Tibial nerve (tissue), 4 donors: ENCODE measurements around the gene PLLP. TPM values are rescaled to one million over a fixed set of nuclear protein-coding genes. Genes with fewer than 3 reads are reported as not detected.

Experiments
- DNase-seq, 2 donors: peaks; one replicate each; pipeline ENCODE4 v3.0.0-alpha.2; 2019; ENCODE audit warnings: low spot score in 2 of 2
- H3K27ac ChIP-seq, 4 donors: fragments of 200-600 bp; sonication (generic) in 3 of 4; one replicate each; pipeline ENCODE4 v1.5.1; 2017 to 2019; ENCODE audit warnings: mild to moderate bottlenecking in 1 of 4
- H3K27me3 ChIP-seq, 2 donors: fragments of 200-600 bp; sonication (generic) in 1 of 2; one replicate each; pipeline versions ENCODE4 v1.5.1 to v1.6.0; 2017 to 2019
- H3K36me3 ChIP-seq, 3 donors: fragments of 200-600 bp; sonication (generic); one replicate each; pipeline ENCODE4 v1.5.1; 2018 to 2019
- H3K4me1 ChIP-seq, 4 donors: fragments of 200-600 bp; sonication (generic) in 3 of 4; one replicate each; pipeline ENCODE4 v1.5.1; 2017 to 2019
- H3K4me3 ChIP-seq, 4 donors: fragments of 200-600 bp; sonication (generic) in 3 of 4; one replicate each; pipeline ENCODE4 v1.5.1; 2017 to 2019; ENCODE audit warnings: mild to moderate bottlenecking in 1 of 4, moderate library complexity in 1 of 4
- H3K9me3 ChIP-seq, 4 donors: fragments of 200-600 bp; sonication (generic) in 3 of 4; one replicate each; pipeline ENCODE4 v1.5.1; 2017 to 2019
- EP300 ChIP-seq, 2 donors: sonication (generic); formaldehyde crosslinking; IDR thresholded peaks; one replicate each; pipeline ENCODE4 v1.6.1; 2017; ENCODE audit warnings: antibody characterized with exemption in 2 of 2, mild to moderate bottlenecking in 1 of 2
- POLR2A ChIP-seq, 2 donors: fragments of 450-650 bp; IDR thresholded peaks; one replicate each; pipeline ENCODE4 v1.6.1; 2017; ENCODE audit warnings: antibody characterized with exemption in 2 of 2, mild to moderate bottlenecking in 2 of 2, moderate library complexity in 2 of 2
- WGBS, 2 donors: methylation state at CpG; one replicate each; pipeline ENCODE4 v1.1.5; 2018; 5-methylcytosine and 5-hydroxymethylcytosine counted together
- total RNA-seq, 4 donors: library from RNA; depleted of rRNA; stranded (reverse); fragments of >200 nt; gene quantifications; one replicate each; pipeline ENCODE4 v1.1.0, GENCODE V29; 2016
- TF ChIP-seq, protein P1 (sequence below), 5 experiments: fragments of 200-600 bp in 3 of 5; fragments of 450-650 bp in 2 of 5; sonication (generic) in 3 of 5; IDR thresholded peaks; one replicate each; pipeline ENCODE4 v1.5.1; 2016 to 2019; ENCODE audit warnings: antibody characterized with exemption in 5 of 5, mild to moderate bottlenecking in 3 of 5, moderate library complexity in 2 of 5

The PLLP gene
- total RNA-seq, 4 donors from 2014 or later, result 162 to 363 (median 321) TPM

DNA sequence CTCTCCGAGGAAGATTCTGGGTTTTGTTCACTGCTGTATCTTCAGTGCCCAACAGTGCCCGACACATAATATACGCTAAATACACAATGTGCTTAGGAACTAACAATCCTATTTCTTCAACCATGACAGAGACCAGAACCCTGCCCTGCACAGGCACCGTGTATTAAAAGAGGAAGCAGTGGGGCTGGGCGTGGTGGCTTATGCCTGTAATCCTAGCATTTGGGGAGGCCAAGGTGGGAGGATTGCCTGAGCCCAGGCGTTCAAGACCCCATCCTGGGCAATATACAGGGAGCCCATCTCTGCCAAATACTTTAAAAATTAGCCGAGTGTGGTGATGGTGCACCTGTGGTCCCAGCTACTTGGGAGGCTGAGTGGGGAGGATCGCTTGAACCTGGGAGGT lies 20.1 kb downstream of the PLLP start:
- 81 to 85% methylated on average over 8 of the region's 8 CpGs for WGBS, 2 donors
- DNase-seq, result no peak
- peaks cover 6 to 93% (median 44%) of the 10 kb centered on the region in 4 donors for H3K4me1 ChIP-seq
- peak overlapping the region in 3 of 4 donors; percentile 79 to 91 (median 89) for H3K27ac ChIP-seq
- no peak overlapping the region for H3K4me3 ChIP-seq
- H3K36me3 ChIP-seq, result no peaks in the 10 kb centered on the region
- H3K9me3 ChIP-seq, result no peaks in the 10 kb centered on the region
- H3K27me3 ChIP-seq, result no peaks in the 10 kb centered on the region
- TF ChIP-seq EP300 (IDR thresholded peaks at IDR 0.05) (no peak), POLR2A (IDR thresholded peaks at IDR 0.05) (no peak)
- TF ChIP-seq, protein P1, sequence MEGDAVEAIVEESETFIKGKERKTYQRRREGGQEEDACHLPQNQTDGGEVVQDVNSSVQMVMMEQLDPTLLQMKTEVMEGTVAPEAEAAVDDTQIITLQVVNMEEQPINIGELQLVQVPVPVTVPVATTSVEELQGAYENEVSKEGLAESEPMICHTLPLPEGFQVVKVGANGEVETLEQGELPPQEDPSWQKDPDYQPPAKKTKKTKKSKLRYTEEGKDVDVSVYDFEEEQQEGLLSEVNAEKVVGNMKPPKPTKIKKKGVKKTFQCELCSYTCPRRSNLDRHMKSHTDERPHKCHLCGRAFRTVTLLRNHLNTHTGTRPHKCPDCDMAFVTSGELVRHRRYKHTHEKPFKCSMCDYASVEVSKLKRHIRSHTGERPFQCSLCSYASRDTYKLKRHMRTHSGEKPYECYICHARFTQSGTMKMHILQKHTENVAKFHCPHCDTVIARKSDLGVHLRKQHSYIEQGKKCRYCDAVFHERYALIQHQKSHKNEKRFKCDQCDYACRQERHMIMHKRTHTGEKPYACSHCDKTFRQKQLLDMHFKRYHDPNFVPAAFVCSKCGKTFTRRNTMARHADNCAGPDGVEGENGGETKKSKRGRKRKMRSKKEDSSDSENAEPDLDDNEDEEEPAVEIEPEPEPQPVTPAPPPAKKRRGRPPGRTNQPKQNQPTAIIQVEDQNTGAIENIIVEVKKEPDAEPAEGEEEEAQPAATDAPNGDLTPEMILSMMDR (IDR thresholded peaks at IDR 0.05), result no peak

DNA sequence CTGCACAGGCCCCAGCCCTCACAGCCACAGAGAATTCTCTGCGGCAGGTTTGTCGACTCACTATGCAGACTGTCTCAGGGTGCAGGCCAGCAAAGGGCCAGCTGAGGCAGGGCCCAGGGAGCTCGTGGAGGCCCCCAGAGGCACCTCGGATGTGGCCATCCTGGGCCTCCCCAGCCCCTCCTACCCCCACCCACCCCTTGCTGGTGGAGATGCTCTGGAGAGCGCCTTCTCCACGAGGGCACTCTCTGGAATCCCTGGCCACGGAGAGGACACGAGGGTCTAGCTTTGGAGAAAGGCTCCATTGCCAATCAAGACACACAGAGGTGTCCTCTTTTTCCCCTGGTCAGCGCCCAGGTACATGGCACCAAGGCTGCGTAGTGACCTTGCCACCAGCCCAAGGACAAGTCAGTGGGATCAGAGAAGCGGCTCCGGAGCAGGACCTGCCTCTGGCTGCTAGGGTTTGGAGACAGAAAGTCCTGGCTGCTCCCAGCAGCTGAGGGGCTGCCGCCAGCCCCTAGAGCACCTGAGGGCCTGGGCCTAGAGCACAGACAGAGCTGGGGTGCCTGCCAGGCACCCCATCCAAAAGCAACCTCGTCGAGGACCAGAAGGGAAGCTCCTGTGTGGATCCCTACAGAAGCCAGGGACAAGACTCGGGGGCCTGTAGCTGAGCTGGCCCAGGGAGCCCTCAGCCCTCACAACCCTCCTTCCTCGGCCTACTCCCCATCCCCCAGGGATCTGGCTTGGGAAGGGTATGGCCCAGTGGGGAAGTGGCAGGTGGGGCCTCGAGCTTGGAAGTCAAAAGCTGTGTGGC lies 20.7 kb downstream of the PLLP start:
- H3K27ac ChIP-seq, result peak overlapping the region in 3 of 4 donors; percentile 2 to 91 (median 89)
- no peaks in the 10 kb centered on the region for H3K36me3 ChIP-seq
- TF ChIP-seq POLR2A (IDR thresholded peaks at IDR 0.05) (no peak), EP300 (IDR thresholded peaks at IDR 0.05) (no peak)
- TF ChIP-seq, protein P1 (IDR thresholded peaks at IDR 0.05), result no peak
- peaks cover 6 to 92% (median 41%) of the 10 kb centered on the region in 4 donors for H3K4me1 ChIP-seq
- no peaks in the 10 kb centered on the region for H3K9me3 ChIP-seq
- H3K4me3 ChIP-seq, result no peak overlapping the region
- WGBS, 2 donors, result 69 to 75% methylated on average over 12 to 17 of the region's 18 CpGs
- no peak for DNase-seq
- no peaks in the 10 kb centered on the region for H3K27me3 ChIP-seq

DNA sequence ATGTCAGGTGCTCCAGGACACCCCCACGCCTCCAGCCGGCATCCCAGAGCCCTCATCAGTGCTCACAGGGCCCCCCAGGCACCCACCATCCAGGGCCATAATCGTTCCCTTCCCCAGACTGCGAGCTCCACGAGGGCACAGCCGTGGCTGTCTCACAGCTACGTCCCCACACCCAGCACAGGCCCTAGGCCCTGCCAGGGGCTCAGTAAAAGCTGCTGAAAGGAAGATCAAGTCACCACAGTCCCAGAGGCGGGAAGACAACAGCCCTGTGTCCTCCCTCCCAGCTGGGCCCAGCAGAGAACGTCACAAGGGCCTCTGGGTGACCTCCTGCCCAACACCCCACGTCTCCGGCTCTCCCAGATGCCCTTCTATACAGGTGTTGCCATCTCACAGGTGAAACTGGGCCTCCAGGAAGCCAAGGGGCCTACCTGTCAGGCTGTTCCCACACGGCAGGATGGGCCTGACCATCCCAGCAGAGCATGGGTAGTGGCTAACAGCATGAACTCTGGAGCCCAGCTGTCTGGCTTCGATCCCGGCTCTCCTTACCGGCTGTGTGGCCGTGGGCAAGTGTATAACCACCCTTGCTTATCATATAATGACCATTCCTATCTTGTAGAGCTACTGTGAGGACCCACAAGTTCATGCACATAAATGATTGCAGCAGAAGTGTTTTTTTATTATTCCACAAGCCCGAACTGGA lies 21.5 kb downstream of the PLLP start:
- H3K27me3 ChIP-seq, result no peaks in the 10 kb centered on the region
- no peak for DNase-seq
- no peaks in the 10 kb centered on the region for H3K9me3 ChIP-seq
- H3K4me3 ChIP-seq, result no peak overlapping the region
- H3K36me3 ChIP-seq, result peaks cover 0 to 6% (median 0%) of the 10 kb centered on the region in 3 donors
- 47 to 51% methylated on average over 11 to 17 of the region's 17 CpGs for WGBS, 2 donors
- peaks cover 5 to 84% (median 34%) of the 10 kb centered on the region in 4 donors for H3K4me1 ChIP-seq
- no peak for TF ChIP-seq POLR2A (IDR thresholded peaks at IDR 0.05)
- no peak for TF ChIP-seq EP300 (IDR thresholded peaks at IDR 0.05)
- TF ChIP-seq, protein P1 (IDR thresholded peaks at IDR 0.05), result no peak
- peak overlapping the region; percentile 2 to 91 (median 62) for H3K27ac ChIP-seq

DNA sequence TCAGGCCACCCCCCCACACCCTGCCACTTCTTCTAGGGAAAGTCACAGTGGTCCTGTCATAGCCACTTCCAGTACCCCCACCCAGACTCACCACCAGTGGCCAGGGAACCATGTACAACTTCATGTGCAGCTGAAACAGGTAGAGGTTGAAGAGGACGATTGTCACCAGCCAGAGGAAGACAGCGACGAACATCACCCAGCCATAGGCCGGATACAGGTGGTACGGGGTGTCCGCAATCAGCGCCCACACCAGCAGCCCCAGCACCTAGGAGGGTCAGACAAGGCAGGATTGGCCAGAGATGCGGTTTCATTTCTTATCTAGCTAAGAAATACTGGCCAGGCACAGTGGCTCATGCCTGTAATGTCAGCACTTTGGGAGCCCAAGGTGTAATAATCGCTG lies 22.7 kb downstream of the PLLP start:
- Histone ChIP-seq H3K4me1 (peaks cover 0 to 75% (median 25%) of the 10 kb centered on the region in 4 donors), H3K27me3 (no peaks in the 10 kb centered on the region), H3K4me3 (no peak overlapping the region), H3K9me3 (no peaks in the 10 kb centered on the region), H3K36me3 (peaks cover 0 to 18% (median 0%) of the 10 kb centered on the region in 3 donors), H3K27ac (peak overlapping the region in 2 of 4 donors; percentile 89 to 91)
- DNase-seq, result no peak
- TF ChIP-seq, protein P1 (IDR thresholded peaks at IDR 0.05), result no peak
- no peak for TF ChIP-seq POLR2A (IDR thresholded peaks at IDR 0.05)
- no peak for TF ChIP-seq EP300 (IDR thresholded peaks at IDR 0.05)
- WGBS, 2 donors, result 94% methylated on average over 9 of the region's 9 CpGs
